Measurements from ENCODE around the gene ZMYND11.

The ZMYND11 gene

GRCh38 chr10:266974-267425, 131.7 kb downstream of the ZMYND11 start:
- peak; percentile 66 to 69 for DNase-seq (ENCODE audit: low read depth in 2 of 2)
- TF ChIP-seq, protein P1, sequence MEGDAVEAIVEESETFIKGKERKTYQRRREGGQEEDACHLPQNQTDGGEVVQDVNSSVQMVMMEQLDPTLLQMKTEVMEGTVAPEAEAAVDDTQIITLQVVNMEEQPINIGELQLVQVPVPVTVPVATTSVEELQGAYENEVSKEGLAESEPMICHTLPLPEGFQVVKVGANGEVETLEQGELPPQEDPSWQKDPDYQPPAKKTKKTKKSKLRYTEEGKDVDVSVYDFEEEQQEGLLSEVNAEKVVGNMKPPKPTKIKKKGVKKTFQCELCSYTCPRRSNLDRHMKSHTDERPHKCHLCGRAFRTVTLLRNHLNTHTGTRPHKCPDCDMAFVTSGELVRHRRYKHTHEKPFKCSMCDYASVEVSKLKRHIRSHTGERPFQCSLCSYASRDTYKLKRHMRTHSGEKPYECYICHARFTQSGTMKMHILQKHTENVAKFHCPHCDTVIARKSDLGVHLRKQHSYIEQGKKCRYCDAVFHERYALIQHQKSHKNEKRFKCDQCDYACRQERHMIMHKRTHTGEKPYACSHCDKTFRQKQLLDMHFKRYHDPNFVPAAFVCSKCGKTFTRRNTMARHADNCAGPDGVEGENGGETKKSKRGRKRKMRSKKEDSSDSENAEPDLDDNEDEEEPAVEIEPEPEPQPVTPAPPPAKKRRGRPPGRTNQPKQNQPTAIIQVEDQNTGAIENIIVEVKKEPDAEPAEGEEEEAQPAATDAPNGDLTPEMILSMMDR (IDR thresholded peaks at IDR 0.05; ENCODE audit: low read depth, low read length) = no peak
- H3K4me3 ChIP-seq (replicated peaks in 1 of 2; ENCODE audit: low read depth in 2 of 2, low read length in 2 of 2) = no peak overlapping the region

DNA sequence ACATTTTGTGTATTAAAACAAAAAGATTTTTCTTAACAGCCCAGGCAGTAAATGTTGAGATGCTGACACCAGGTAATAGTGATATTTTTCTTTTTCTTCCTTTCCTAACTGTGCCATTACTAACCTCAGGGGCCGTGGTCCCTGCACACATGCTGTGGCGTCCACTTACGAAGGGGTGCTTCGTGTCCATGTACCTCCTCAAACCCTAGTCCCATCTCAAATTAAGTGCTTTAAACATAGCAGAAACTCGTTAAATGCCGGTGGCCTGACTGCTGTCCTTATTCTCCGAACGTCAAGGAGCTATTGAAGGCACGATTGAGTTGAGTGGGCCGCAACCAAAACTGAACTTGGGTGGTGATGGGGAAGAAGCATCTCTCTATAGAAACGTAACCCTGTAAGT, 132.4 kb downstream of the ZMYND11 start:
- TF ChIP-seq, protein P1 (IDR thresholded peaks at IDR 0.05; ENCODE audit: low read depth, low read length) = no peak
- DNase-seq (ENCODE audit: low read depth in 2 of 2) = no peak
- no peak overlapping the region for H3K4me3 ChIP-seq (replicated peaks in 1 of 2; ENCODE audit: low read depth in 2 of 2, low read length in 2 of 2)

- DNase-seq (ENCODE audit: low read depth in 2 of 2) = no peak
- no peak overlapping the region for H3K4me3 ChIP-seq (replicated peaks in 1 of 2; ENCODE audit: low read depth in 2 of 2, low read length in 2 of 2)
- TF ChIP-seq, protein P1 (IDR thresholded peaks at IDR 0.05; ENCODE audit: low read depth, low read length) = no peak
Measured at GRCh38 chr10:269440-270074, 134.3 kb downstream of the ZMYND11 start.

- no peak overlapping the region for H3K4me3 ChIP-seq (replicated peaks in 1 of 2; ENCODE audit: low read depth in 2 of 2, low read length in 2 of 2)
- TF ChIP-seq, protein P1 (IDR thresholded peaks at IDR 0.05; ENCODE audit: low read depth, low read length) = no peak
- peak; percentile 10 to 44 for DNase-seq (ENCODE audit: low read depth in 2 of 2)
Measured at GRCh38 chr10:271201-271600, 135.9 kb downstream of the ZMYND11 start.

DNA sequence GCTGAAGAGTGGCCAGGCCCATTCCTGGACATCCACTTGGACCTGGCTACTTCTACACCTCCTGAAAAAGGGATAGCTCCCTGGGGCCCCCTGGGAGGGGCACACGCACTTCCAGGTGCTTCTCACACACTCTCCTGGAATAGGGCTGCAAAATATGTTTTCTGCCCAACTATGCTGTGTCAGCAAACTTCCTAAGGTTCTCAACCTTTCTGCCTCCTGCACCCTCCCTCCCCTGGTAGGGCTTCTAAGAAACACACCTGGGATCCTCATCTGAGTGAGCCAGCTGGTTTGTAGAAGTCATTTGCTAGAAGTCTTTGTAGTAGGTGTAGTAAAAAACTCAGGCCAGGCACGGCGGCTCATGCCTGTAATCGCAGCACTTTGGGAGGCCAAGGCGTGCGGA, 136.5 kb downstream of the ZMYND11 start:
- DNase-seq (ENCODE audit: low read depth in 2 of 2) = no peak

GRCh38 chr10:273088-273487, 137.8 kb downstream of the ZMYND11 start:
- TF ChIP-seq, protein P1 (IDR thresholded peaks at IDR 0.05; ENCODE audit: low read depth, low read length) = no peak
- H3K4me3 ChIP-seq (replicated peaks in 1 of 2; ENCODE audit: low read depth in 2 of 2, low read length in 2 of 2) = no peak overlapping the region
- DNase-seq (ENCODE audit: low read depth in 2 of 2) = no peak

More for the DNA sequence above, 136.5 kb downstream of the ZMYND11 start:
- TF ChIP-seq, protein P1 (IDR thresholded peaks at IDR 0.05; ENCODE audit: low read depth, low read length) = no peak
- no peak overlapping the region for H3K4me3 ChIP-seq (replicated peaks in 1 of 2; ENCODE audit: low read depth in 2 of 2, low read length in 2 of 2)

DNA sequence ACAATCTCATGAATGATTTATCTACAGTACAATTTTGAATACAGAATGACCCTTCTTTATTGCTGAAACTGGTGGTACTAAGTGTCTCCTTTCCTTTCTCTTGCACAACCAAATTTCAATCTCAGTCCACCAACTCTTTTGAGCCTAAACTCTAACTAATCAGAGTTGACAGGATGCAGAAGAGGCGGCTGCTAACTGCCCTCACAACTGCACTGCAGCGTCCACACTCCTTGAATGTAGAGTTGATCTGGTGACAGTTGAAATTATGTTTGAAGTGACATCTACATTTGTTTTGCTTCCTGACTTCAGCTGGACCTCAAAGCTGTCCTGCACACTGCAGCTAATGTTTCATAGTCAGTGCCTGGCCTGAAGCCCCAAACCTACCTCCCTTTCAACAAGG, 139.6 kb downstream of the ZMYND11 start:
- TF ChIP-seq, protein P1 (IDR thresholded peaks at IDR 0.05; ENCODE audit: low read depth, low read length) = no peak
- no peak overlapping the region for H3K4me3 ChIP-seq (replicated peaks in 1 of 2; ENCODE audit: low read depth in 2 of 2, low read length in 2 of 2)
- DNase-seq (ENCODE audit: low read depth in 2 of 2) = no peak
